A549 (cell line): ENCODE results near the gene PLLP.

Experiments used
- POLR2A ChIP-seq: IDR thresholded peaks from 2 replicates; pipeline ENCODE4 v1.6.1; 2012; ENCODE audit warnings: mild to moderate bottlenecking, low read length
- RAD21 ChIP-seq, 2 experiments: fragments of >200 bp in 1 of 2; sonication (Bioruptor Twin) in 1 of 2; formaldehyde crosslinking in 1 of 2; IDR thresholded peaks in 1 of 2; conservative IDR thresholded peaks in 1 of 2; 2 replicates in 1 of 2; 3 replicates in 1 of 2; pipeline ENCODE4 v1.6.1; 2012 to 2018; ENCODE audit warnings: inconsistent platforms in 1 of 2

DNA sequence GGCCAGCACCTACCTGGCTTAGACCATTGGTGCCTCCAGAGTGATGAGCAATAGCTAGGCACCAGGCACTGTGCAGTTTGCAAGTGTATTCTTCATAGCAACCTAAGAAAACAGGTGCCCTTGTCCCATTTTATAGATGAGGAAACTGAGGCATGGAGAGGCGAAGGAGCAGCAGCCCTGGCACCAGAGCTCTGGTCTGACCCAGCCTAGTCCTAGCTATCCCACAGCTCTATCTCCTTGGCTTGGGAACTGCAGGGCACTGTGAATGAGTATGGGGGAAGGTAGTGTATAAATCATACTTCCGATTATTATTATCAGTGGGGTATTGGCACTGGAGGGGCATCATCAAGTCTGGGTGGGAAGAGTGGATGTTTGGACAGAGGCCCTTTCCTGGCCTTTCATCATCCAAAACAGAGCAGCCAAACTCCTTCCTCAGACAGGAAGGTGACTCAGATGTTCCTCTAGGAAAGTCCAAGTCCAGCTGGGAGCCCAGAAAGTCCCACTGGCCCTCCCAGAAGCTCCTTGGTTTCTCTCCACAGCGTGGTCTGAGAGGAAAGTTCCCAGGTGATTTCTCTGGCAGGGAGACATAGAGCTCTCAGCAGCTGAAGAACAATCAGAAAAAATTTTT lies 32.0 kb upstream of the PLLP start:
- no peak for TF ChIP-seq POLR2A
- TF ChIP-seq RAD21 (conservative IDR thresholded peaks at IDR 0.05 in 1 of 2, IDR thresholded peaks at IDR 0.05 in 1 of 2): no peak
